ENCODE measurements around the gene GUCY2F. TPM values are rescaled to one million over a fixed set of nuclear protein-coding genes. Genes with fewer than 3 reads are reported as not detected.

Gene GUCY2F
- total RNA-seq (2022) (not detected in 2 replicates), Bru-seq, nascent RNA (percentile 15 among the genes with signal in this experiment), BruChase-seq, experiment 1, labeled RNA remaining after a 6-hour chase (percentile 21 among the genes with signal in this experiment), BruChase-seq, experiment 2, labeled RNA remaining after a 2-hour chase (percentile 18 among the genes with signal in this experiment)
- long read RNA-seq = 0 reads

GRCh38 chrX:109481986-109482385 lies at the start of gene GUCY2F:
GUCY2F (minus strand) TSS chrX:109482086; CDS start chrX:109475936, 6,150 bp downstream.
- Mint-ChIP-seq H3K9me3 (ENCODE audit: unreplicated experiment) (no peaks in the 10 kb centered on the region), H3K27ac (ENCODE audit: low read depth, unreplicated experiment) (no peak within 1 kb of the TSS), H3K36me3 (ENCODE audit: insufficient read depth, unreplicated experiment) (no peaks in the 10 kb centered on the region), H3K4me1 (ENCODE audit: insufficient read depth, unreplicated experiment) (no peaks in the 10 kb centered on the region), H3K27me3 (ENCODE audit: insufficient read depth, unreplicated experiment) (peaks cover 67% of the 10 kb centered on the region), H3K4me3 (ENCODE audit: unreplicated experiment) (no peak within 1 kb of the TSS)
- ChIA-PET POLR2A (interaction anchor here (1.3 kb wide), 1 partner anchor 148 kb away, joined by 4 read pairs; no protein-coding TSS in a partner anchor), CTCF (interaction anchor here (0.6 to 1.7 kb wide), 5 partner anchors 9 to 1688 kb away, joined by 3 to 4 read pairs (median 3); no protein-coding TSS in a partner anchor)
- DNase-seq (ENCODE audit: unreplicated experiment) = no peak
- no peak for TF ChIP-seq CTCF (IDR thresholded peaks at IDR 0.05; ENCODE audit: unreplicated experiment)
- intact Hi-C loops (cut with micrococcal nuclease) = no loop called here
- BruUV-seq (replicated peaks) = no TSS peak

- ChIA-PET POLR2A (no interaction called here), CTCF (interaction anchor here (0.6 kb wide), 1 partner anchor 100 kb away, joined by 5 read pairs; no protein-coding TSS in a partner anchor)
- Mint-ChIP-seq H3K36me3 (ENCODE audit: insufficient read depth, unreplicated experiment) (no peaks in the 10 kb centered on the region), H3K27me3 (ENCODE audit: insufficient read depth, unreplicated experiment) (peaks cover 92% of the 10 kb centered on the region), H3K4me3 (ENCODE audit: unreplicated experiment) (no peak overlapping the region), H3K4me1 (ENCODE audit: insufficient read depth, unreplicated experiment) (no peaks in the 10 kb centered on the region), H3K27ac (ENCODE audit: low read depth, unreplicated experiment) (no peak overlapping the region), H3K9me3 (ENCODE audit: unreplicated experiment) (peaks cover 7% of the 10 kb centered on the region)
- intact Hi-C loops (cut with micrococcal nuclease) = no loop called here
- no peak for TF ChIP-seq CTCF (IDR thresholded peaks at IDR 0.05; ENCODE audit: unreplicated experiment)
- DNase-seq (ENCODE audit: unreplicated experiment) = no peak
- BruUV-seq (replicated peaks) = no TSS peak
Measured at GRCh38 chrX:109519001-109519400, 37.1 kb upstream of the GUCY2F start.

- Mint-ChIP-seq H3K9me3 (ENCODE audit: unreplicated experiment) (peaks cover 8% of the 10 kb centered on the region), H3K36me3 (ENCODE audit: insufficient read depth, unreplicated experiment) (no peaks in the 10 kb centered on the region), H3K27me3 (ENCODE audit: insufficient read depth, unreplicated experiment) (peaks cover 100% of the 10 kb centered on the region), H3K4me3 (ENCODE audit: unreplicated experiment) (no peak overlapping the region), H3K27ac (ENCODE audit: low read depth, unreplicated experiment) (no peak overlapping the region), H3K4me1 (ENCODE audit: insufficient read depth, unreplicated experiment) (no peaks in the 10 kb centered on the region)
- ChIA-PET CTCF (interaction anchor here (0.9 kb wide), 1 partner anchor 165 kb away, joined by 4 read pairs; no protein-coding TSS in a partner anchor), POLR2A (no interaction called here)
- no peak for TF ChIP-seq CTCF (IDR thresholded peaks at IDR 0.05; ENCODE audit: unreplicated experiment)
- intact Hi-C loops (cut with micrococcal nuclease) = no loop called here
- no peak for DNase-seq (ENCODE audit: unreplicated experiment)
- no TSS peak for BruUV-seq (replicated peaks)
Measured at GRCh38 chrX:109511113-109511512, 29.2 kb upstream of the GUCY2F start.

GRCh38 chrX:109508915-109509314 lies 27.0 kb upstream of the GUCY2F start:
- no peak for DNase-seq (ENCODE audit: unreplicated experiment)
- BruUV-seq (replicated peaks) = no TSS peak
- Mint-ChIP-seq H3K27ac (ENCODE audit: low read depth, unreplicated experiment) (no peak overlapping the region), H3K4me3 (ENCODE audit: unreplicated experiment) (no peak overlapping the region), H3K27me3 (ENCODE audit: insufficient read depth, unreplicated experiment) (peaks cover 90% of the 10 kb centered on the region), H3K9me3 (ENCODE audit: unreplicated experiment) (peaks cover 8% of the 10 kb centered on the region), H3K36me3 (ENCODE audit: insufficient read depth, unreplicated experiment) (no peaks in the 10 kb centered on the region), H3K4me1 (ENCODE audit: insufficient read depth, unreplicated experiment) (no peaks in the 10 kb centered on the region)
- no peak for TF ChIP-seq CTCF (IDR thresholded peaks at IDR 0.05; ENCODE audit: unreplicated experiment)
- intact Hi-C loops (cut with micrococcal nuclease) = loop anchor here (10.0 kb wide), 1 partner anchor 66 kb away; no protein-coding TSS in a partner anchor
- CTCF ChIA-PET = no interaction called here
- POLR2A ChIA-PET = no interaction called here
